Stimulated activated CD4-positive, alpha-beta T cell treated with anti-CD3 and anti-CD28 coated beads, Interleukin-4, amount 100 ng/mL, for 24 hours (primary cell): ENCODE results near the gene CDK6.

Source experiments
- DNase-seq: peaks from one replicate; pipeline ENCODE4 v3.0.0-alpha.2; 2020

CDK6 gene

DNA sequence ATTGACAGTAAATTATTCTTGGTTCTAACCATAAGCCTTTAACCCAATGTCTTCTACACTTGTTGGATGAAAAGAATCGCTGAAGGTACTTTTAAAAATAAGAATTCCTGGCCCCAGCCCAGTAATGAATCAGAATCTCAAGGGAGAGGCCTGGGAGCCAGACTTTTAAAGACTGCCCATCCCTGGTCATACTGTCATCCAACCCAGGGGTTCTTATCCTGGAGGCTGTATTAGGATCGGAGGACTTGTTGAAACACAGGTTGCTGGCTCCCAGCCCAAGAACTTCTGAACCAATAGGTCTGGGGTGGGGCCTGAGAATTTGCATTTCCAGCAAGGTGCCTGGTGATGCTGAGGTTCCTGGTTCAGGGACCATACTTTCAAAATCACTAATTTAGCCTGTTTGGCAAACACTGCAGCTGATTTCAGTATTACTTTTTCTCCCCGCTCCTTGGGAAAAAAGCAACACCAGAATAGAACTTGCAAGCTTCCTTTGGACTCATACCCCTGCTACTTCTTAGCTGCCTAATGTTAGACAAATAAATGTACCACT lies 166.7 kb downstream of the CDK6 start:
- DNase-seq = no peak

DNA sequence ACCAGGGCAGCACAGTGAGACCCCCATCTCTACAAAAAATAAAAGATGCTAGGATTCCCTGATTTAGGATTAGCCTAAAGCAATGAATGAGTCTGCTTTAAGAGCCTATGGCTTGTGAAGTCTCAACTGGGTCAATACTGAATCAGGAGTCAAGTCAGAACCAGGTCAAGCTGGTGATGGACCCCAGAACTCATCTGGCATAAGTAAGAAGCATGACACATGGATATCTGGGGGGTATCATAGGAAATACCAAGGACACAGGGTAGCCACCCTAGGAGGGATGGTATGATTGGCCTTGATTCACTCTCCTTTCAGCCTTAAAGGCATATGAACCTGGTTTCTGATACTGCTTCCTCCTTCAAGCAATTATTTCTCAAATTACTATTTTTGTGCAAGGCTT lies 167.8 kb downstream of the CDK6 start:
- DNase-seq = no peak

DNA sequence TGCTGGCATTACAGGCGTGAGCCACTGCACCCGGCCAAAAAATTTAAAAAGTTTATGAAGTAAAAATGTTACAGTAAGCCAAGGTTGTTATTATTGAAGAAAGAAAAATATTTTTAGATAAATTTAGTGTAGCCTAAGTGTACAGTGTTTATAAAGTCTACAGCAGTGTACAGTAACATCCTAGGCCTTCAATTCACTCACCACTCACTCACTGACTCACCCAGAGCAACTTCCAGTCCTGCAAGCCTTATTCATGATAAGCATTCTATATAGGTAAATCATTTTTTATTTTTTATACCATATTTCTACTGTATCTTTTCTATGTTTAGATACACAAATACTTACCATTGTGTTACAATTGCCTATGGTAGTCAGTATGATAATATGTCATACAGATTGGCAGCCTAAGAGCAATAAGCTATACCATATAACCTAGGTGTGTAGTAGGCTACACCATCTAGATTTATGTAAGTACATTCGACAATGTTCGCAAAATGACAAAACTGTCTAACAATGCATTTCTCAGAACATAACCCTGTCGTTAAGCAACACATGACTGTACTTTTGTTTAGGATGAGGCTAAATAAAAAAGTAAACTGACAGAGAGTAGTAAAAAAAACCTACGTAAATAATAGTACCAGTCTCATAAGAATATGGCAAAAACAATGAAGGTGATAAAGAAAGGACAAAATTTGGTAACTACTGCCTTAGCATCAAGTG lies 168.4 kb downstream of the CDK6 start:
- DNase-seq = no peak

DNA sequence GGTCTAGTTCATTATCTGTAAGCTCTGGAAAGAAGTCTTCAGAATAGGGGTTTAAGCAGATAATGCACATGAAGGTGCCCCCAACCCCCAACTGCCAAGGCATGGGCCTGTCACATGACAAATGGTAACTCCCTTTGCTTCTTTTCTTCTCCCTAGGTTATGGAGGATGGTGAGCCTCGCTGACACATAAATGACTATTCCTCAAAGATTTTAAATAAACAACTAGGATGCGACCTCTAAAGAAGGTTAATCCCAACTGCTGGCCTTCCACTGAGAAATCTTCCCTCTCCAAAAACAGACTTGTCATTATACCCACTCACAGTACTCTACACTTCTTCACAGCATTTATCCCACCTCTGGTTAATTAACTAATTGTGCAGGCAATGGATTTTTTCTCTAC lies 170.4 kb downstream of the CDK6 start:
- DNase-seq = no peak

DNA sequence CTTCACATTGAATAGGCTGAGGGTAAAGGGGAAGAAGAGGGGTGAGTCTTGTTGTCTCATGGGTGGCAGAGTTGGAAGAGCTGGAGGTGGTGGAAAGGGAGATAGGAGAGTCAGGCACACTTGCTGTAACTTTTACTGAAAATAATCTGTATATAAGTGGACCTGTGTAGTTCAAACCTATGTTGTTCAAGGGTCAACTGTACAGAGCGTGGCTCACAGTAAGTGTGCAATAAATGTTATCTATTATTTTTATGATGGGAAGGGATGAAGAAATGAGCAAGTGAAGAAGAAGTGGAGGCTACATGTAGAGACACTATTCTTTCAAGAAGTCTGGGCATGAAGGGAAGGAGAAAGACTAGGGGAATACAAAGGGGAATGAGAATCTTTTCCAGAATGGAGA lies 174.7 kb downstream of the CDK6 start:
- DNase-seq = no peak

DNA sequence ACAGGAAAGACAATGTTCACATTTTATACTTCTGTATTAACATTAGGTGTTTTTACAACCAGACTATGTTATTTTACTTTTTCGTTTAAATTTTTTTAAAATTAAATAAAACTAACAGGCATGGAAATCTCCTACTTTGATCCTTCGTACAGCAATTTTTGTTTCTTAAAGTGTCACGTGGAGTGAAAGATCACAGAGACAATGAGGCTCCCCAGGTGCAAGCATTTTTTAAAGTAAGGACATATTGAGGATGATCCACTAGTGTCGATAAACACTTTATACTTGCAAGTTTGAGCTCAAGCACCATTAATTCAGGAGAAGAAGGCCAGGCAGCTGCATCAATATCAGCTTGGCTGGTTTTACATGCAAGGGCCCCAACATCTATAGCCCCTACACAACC lies 177.7 kb downstream of the CDK6 start:
- no peak for DNase-seq

- no peak for DNase-seq
Observed at GRCh38 chr7:92657391-92657790, 179.0 kb downstream of the CDK6 start.

- DNase-seq = no peak
Observed at GRCh38 chr7:92656121-92656520, 180.3 kb downstream of the CDK6 start.

DNA sequence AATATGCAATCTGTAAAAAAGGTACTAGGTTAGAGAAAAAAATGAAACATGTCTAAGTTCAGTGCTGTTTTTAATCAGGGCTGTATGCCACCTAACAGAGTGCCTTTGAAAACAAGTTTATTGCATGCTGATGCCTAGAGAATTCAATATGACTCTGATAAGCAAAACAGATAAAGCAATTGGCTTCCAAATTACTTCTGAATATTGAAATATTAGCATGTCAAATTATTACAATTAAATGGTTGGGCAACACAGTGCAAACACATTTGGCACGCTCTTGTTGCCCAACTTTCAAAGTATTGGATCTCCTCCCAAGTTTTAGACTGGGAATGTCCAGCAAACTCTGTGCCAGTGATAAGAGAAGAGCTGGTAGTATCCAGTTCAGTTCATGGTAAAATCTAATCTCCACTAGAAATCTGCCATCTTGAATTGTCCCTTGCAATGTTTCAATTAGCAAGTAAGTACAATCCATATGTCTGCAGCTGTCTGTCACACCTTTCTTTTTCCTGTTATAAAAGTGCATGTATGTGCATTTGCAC lies 181.0 kb downstream of the CDK6 start:
- DNase-seq = no peak

GRCh38 chr7:92653136-92653535 lies 183.2 kb downstream of the CDK6 start:
- DNase-seq = no peak

DNA sequence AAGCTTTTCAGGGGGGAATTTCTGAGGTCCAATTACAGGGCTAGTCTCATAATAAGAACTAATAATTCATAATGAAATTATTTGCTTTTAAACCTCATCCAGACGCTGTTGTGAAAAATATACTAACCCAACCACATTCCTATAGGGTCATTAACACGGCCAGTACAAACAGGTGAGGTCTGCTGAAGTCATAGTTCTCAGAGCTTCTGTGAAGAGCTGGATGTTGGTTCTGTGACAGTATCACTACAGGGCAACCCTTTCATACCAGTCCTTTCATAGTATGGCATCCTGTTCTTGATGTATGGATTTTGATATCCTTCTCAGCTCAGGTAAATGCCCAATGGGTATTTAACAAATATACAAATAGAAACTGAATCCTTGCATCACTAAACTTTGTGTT lies 183.8 kb downstream of the CDK6 start:
- DNase-seq = no peak

DNA sequence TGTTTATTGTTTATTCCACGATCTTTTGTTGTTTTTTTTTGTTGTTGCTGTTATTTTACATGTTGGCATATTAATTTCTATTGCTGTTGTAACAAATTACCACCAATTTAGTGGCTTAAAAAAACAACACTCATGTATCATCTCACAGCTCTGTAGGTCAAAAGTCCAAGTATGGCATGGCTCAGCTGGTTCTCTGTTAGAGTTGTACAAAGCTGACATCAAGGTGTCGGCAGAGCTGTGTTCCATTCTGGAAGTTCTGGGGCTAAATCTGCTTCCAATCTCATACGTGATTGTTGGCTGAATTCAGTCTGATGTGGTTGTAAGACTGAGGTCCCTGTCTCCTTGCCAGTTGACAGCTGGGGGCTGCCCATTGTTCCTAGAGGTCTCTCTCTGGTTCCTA lies 186.0 kb downstream of the CDK6 start:
- DNase-seq = no peak

GRCh38 chr7:92648067-92648466 lies 188.3 kb downstream of the CDK6 start:
- DNase-seq = peak; percentile 27

DNA sequence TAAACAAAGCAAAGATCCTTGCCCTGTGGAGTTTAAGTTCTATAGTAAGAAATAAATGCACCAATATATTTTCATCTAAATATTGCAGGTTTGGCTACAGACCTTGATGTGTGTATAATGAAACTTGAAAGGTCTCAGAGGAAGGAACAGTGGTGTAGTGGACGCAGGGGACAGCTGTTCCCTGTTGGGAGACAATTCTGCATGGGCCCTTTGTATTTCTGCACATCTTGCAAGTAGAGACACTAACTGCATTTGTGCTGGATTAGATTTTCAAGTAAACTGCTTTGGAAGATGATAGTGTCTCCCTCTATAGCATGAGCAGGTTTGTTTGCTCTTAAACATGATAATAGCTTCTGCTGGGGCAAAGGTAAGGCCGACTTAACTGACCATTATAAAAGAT lies 188.7 kb downstream of the CDK6 start:
- DNase-seq = no peak

- no peak for DNase-seq
Observed at GRCh38 chr7:92647011-92647625, 189.3 kb downstream of the CDK6 start.

GRCh38 chr7:92645114-92646061 lies 191.0 kb downstream of the CDK6 start:
- DNase-seq = peak; percentile 51

DNA sequence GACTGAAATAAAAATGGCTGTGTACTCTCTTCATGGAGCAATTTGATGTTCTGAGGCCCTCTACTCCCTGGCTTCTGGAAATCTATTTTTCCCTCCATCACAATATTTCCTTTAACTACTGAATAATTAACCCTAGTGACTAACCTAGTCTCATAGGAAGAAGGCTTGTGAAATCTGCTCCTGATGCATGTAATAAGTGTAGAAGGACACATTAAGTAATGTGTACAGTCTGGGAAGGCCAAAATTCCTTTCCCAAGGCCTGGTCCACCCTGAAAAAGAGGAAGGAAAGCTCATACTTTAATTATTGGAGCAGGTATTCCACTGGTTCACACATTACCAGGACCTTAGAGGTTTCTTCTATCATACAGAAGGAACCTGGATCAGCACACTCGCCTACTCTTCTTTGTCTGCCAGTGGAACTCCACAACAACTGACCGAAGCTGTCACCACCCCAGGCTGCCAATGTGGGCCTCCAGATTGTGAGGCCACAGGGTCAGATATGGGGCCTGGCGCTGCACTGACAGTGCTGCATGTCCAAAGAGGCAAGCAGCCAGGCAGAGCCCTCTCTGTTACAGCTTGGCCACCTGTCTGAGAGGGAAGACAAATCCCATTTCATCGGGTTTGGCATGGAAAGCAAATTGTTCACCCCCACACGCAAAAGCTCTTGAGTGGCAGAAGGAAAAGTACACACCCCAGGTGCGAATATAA lies 191.8 kb downstream of the CDK6 start:
- no peak for DNase-seq

DNA sequence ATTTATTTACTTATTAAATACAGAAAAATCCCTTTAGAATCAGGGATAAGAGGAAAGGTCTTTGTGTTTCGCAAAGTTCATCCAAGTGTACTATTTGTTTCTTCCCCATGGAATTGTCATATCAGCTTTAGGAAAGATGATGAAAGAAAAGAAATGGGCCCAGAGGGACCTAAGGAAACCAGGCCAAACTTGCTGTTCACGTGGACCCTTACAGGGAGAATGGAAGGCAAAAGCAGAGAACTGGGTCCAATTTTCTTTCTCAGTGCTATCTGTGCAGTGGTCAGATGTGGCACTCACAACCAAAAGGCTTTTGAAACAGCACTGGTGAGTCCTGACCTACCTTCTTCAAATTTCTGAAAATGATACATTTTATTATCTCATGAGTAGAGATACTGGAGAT lies 192.6 kb downstream of the CDK6 start:
- DNase-seq = no peak

- DNase-seq = peak; percentile 75
Observed at GRCh38 chr7:92641921-92642511, 194.4 kb downstream of the CDK6 start.

GRCh38 chr7:92639966-92640365 lies 196.4 kb downstream of the CDK6 start:
- DNase-seq = no peak

GRCh38 chr7:92639213-92639896 lies 197.0 kb downstream of the CDK6 start:
- peak; percentile 32 for DNase-seq
